H1 (cell line): Measurements from ENCODE around the gene DCXR. TPM values are rescaled to one million over a fixed set of nuclear protein-coding genes. Genes with fewer than 3 reads are reported as not detected.

Experiments
- CTCF ChIA-PET: fragments of 300-600 bp; sonication (Branson Sonifier 250); formaldehyde crosslinking; loops from one replicate; lab custom pipeline; 2021; ENCODE audit not compliant: partially characterized antibody; lab: Charles Lee
- POLR2A ChIA-PET: fragments of 300-600 bp; sonication (Branson Sonifier 250); formaldehyde crosslinking; loops from one replicate; lab custom pipeline; 2021; ENCODE audit warnings: inconsistent platforms; ENCODE audit not compliant: partially characterized antibody; lab: Charles Lee
- DNase-seq, 2 experiments: peaks; one replicate each; pipeline versions ENCODE4 v3.0.0 to v3.0.0-alpha.2; 2010 to 2022; ENCODE audit warnings: low spot score in 2 of 2, low read depth in 1 of 2, mixed read lengths in 1 of 2
- FAIRE-seq: peaks from 2 replicates; lab custom pipeline; 2011; peaks lifted over from hg19 to GRCh38; lab: Jason Lieb, UNC
- H2AFZ ChIP-seq: 2 replicates; pipeline ENCODE4 v1.8.1; 2012; ENCODE audit warnings: low read length, inconsistent platforms
- H2AK5ac ChIP-seq: 2 replicates; pipeline ENCODE4 v1.6.1; 2013; ENCODE audit warnings: low read depth, low read length
- H2BK120ac ChIP-seq: replicated peaks from 2 replicates; pipeline ENCODE3; 2013; ENCODE audit warnings: low read depth, low read length, inconsistent platforms
- H2BK12ac ChIP-seq: 2 replicates; pipeline ENCODE4 v1.6.1; 2013; ENCODE audit warnings: low read depth, low read length
- H2BK15ac ChIP-seq: 2 replicates; pipeline ENCODE4 v1.6.1; 2013; ENCODE audit warnings: low read length
- H2BK20ac ChIP-seq: 2 replicates; pipeline ENCODE4 v1.6.1; 2013; ENCODE audit warnings: low read length
- H2BK5ac ChIP-seq: 2 replicates; pipeline ENCODE4 v1.6.1; 2013; ENCODE audit warnings: low read depth, low read length
- H3K14ac ChIP-seq: 2 replicates; pipeline ENCODE4 v1.6.1; 2013; ENCODE audit warnings: inconsistent platforms; ENCODE audit not compliant: insufficient read length
- H3K18ac ChIP-seq: 2 replicates; pipeline ENCODE4 v1.6.1; 2013; ENCODE audit warnings: low read length; ENCODE audit errors: extremely low read depth
- H3K23ac ChIP-seq: 2 replicates; pipeline ENCODE4 v1.6.1; 2013; ENCODE audit warnings: inconsistent platforms; ENCODE audit not compliant: insufficient read length
- H3K23me2 ChIP-seq: 2 replicates; pipeline ENCODE4 v1.6.1; 2013; ENCODE audit warnings: low read depth, low read length
- H3K27ac ChIP-seq: 2 replicates; pipeline ENCODE4 v1.6.1; 2011; ENCODE audit warnings: low read depth, low read length, inconsistent platforms
- H3K27me3 ChIP-seq, 4 experiments: replicated peaks in 1 of 4; 1 replicate in 1 of 4; 2 replicates in 3 of 4; pipeline versions ENCODE4 v1.6.1 to v1.8.1; 2011 to 2013; ENCODE audit warnings: low read length in 3 of 4, mild to moderate bottlenecking in 3 of 4, inconsistent platforms in 2 of 4, mixed read lengths in 2 of 4, moderate library complexity in 1 of 4; ENCODE audit not compliant: control insufficient read depth in 3 of 4, insufficient read depth in 3 of 4; ENCODE audit errors: extremely low read depth in 1 of 4
- H3K36me3 ChIP-seq, 4 experiments: 2 replicates each; pipeline versions ENCODE4 v1.6.1 to v1.8.1; 2011 to 2013; ENCODE audit warnings: mild to moderate bottlenecking in 4 of 4, low read length in 3 of 4, moderate library complexity in 2 of 4, control low read depth in 1 of 4, inconsistent platforms in 1 of 4; ENCODE audit not compliant: insufficient read depth in 4 of 4, control insufficient read depth in 2 of 4
- H3K4ac ChIP-seq: replicated peaks from 2 replicates; pipeline ENCODE3; 2013; ENCODE audit warnings: low read length, low read depth, mixed read lengths, inconsistent platforms; ENCODE audit not compliant: insufficient read length
- H3K4me1 ChIP-seq, 4 experiments: replicated peaks in 1 of 4; 1 replicate in 1 of 4; 2 replicates in 3 of 4; pipeline versions ENCODE4 v1.6.1 to v1.8.1; 2011 to 2013; ENCODE audit warnings: low read length in 3 of 4, inconsistent platforms in 2 of 4, mixed read lengths in 1 of 4; ENCODE audit not compliant: insufficient read depth in 4 of 4, control insufficient read depth in 3 of 4
- H3K4me2 ChIP-seq, 2 experiments: 2 replicates each; pipeline versions ENCODE4 v1.6.1 to v1.8.1; 2011 to 2013; ENCODE audit warnings: low read depth in 2 of 2, low read length in 2 of 2, control low read depth in 1 of 2, inconsistent platforms in 1 of 2, mild to moderate bottlenecking in 1 of 2; ENCODE audit not compliant: insufficient read depth in 1 of 2
- H3K4me3 ChIP-seq, 4 experiments: fragments of 200-600, 300-600 bp in 1 of 4; sonication (generic), shearing (Covaris generic), sonication (Bioruptor Twin) in 1 of 4; 2 replicates each; pipeline versions ENCODE4 v1.5.1 to v1.8.1; 2011 to 2016; ENCODE audit warnings: low read length in 4 of 4, low read depth in 3 of 4, control low read depth in 2 of 4, inconsistent platforms in 2 of 4, mild to moderate bottlenecking in 2 of 4, mixed read lengths in 1 of 4, moderate library complexity in 1 of 4; ENCODE audit not compliant: insufficient read depth in 2 of 4; ENCODE audit errors: extremely low read depth in 1 of 4
- H3K56ac ChIP-seq: replicated peaks from 2 replicates; pipeline ENCODE3; 2013; ENCODE audit warnings: low read depth, mild to moderate bottlenecking, mixed read lengths, low read length, inconsistent platforms; ENCODE audit not compliant: insufficient read length
- H3K79me1 ChIP-seq: 2 replicates; pipeline ENCODE4 v1.6.1; 2013; ENCODE audit warnings: low read depth, low read length, control low read depth
- H3K79me2 ChIP-seq, 2 experiments: 2 replicates each; pipeline versions ENCODE4 v1.6.1 to v1.8.1; 2012 to 2013; ENCODE audit warnings: low read length in 2 of 2, mild to moderate bottlenecking in 2 of 2, inconsistent platforms in 1 of 2; ENCODE audit not compliant: insufficient read depth in 2 of 2, control insufficient read depth in 1 of 2
- H3K9ac ChIP-seq, 4 experiments: replicated peaks in 1 of 4; 1 replicate in 1 of 4; 2 replicates in 3 of 4; pipeline versions ENCODE4 v1.6.1 to v1.8.1; 2011 to 2013; ENCODE audit warnings: low read depth in 3 of 4, low read length in 3 of 4, control low read depth in 2 of 4, mild to moderate bottlenecking in 2 of 4, moderate library complexity in 2 of 4, inconsistent platforms in 1 of 4; ENCODE audit errors: extremely low read depth in 1 of 4
- H3K9me3 ChIP-seq, 2 experiments: 2 replicates each; pipeline versions ENCODE4 v1.6.1 to v1.8.1; 2012 to 2013; ENCODE audit warnings: mild to moderate bottlenecking in 2 of 2, moderate library complexity in 2 of 2, control low read depth in 1 of 2, inconsistent platforms in 1 of 2, low read depth in 1 of 2, low read length in 1 of 2, mixed read lengths in 1 of 2; ENCODE audit not compliant: insufficient read depth in 2 of 2
- H4K20me1 ChIP-seq, 2 experiments: replicated peaks in 1 of 2; 2 replicates each; pipeline versions ENCODE3 to v1.8.1; 2011 to 2013; ENCODE audit warnings: inconsistent platforms in 2 of 2, low read length in 2 of 2, mild to moderate bottlenecking in 1 of 2; ENCODE audit not compliant: insufficient read depth in 2 of 2, control insufficient read depth in 1 of 2
- H4K5ac ChIP-seq: 2 replicates; pipeline ENCODE4 v1.6.1; 2013; ENCODE audit warnings: low read length, low read depth, mixed read lengths, inconsistent platforms; ENCODE audit not compliant: insufficient read length
- H4K8ac ChIP-seq: 2 replicates; pipeline ENCODE4 v1.8.0; 2013; ENCODE audit warnings: mild to moderate bottlenecking, moderate library complexity, low read length, inconsistent platforms; ENCODE audit not compliant: insufficient read depth; ENCODE audit errors: extremely low read depth
- H4K91ac ChIP-seq: replicated peaks from 2 replicates; pipeline ENCODE3; 2013; ENCODE audit warnings: low read length, mixed read lengths, inconsistent platforms; ENCODE audit not compliant: insufficient read length
- BRCA1 ChIP-seq: IDR thresholded peaks from 2 replicates; pipeline ENCODE4 v1.6.1; 2012; ENCODE audit warnings: low read depth, low read length, improper control_type of control experiment
- GABPA ChIP-seq: IDR thresholded peaks from 2 replicates; pipeline ENCODE4 v1.6.1; 2011; ENCODE audit warnings: mild to moderate bottlenecking, low read length, moderate library complexity, borderline replicate concordance; ENCODE audit not compliant: insufficient read depth
- HDAC6 ChIP-seq: IDR thresholded peaks from one replicate; pipeline ENCODE4 v1.7.1; 2012; ENCODE audit warnings: low read depth, mild to moderate bottlenecking, inconsistent platforms, low read length, moderate library complexity
- KDM1A ChIP-seq: fragments of 200-600, 300-600 bp; sonication (generic); IDR thresholded peaks from 2 replicates; pipeline ENCODE4 v1.7.1; 2016; ENCODE audit warnings: mild to moderate bottlenecking, low read length, borderline replicate concordance
- NANOG ChIP-seq: IDR thresholded peaks from 2 replicates; pipeline ENCODE4 v1.6.1; 2011; ENCODE audit warnings: low read length, low read depth, mild to moderate bottlenecking, inconsistent platforms; ENCODE audit not compliant: insufficient read depth, poor library complexity, severe bottlenecking
- SIN3A ChIP-seq, 2 experiments: IDR thresholded peaks in 1 of 2; conservative IDR thresholded peaks in 1 of 2; 2 replicates each; pipeline ENCODE4 v1.6.1; 2011 to 2012; ENCODE audit warnings: low read length in 2 of 2, improper control_type of control experiment in 1 of 2, low read depth in 1 of 2, mild to moderate bottlenecking in 1 of 2
- SRF ChIP-seq: IDR thresholded peaks from 2 replicates; pipeline ENCODE4 v1.6.1; 2011; ENCODE audit warnings: mild to moderate bottlenecking, low read depth, low read length, moderate library complexity
- SUZ12 ChIP-seq: fragments of 200-600 bp; sonication (generic); IDR thresholded peaks from 2 replicates; pipeline ENCODE4 v1.6.1; 2012; ENCODE audit warnings: mild to moderate bottlenecking, inconsistent platforms, low read length, moderate library complexity, mixed read lengths
- YY1 ChIP-seq: IDR thresholded peaks from 2 replicates; pipeline ENCODE4 v1.6.1; 2011; ENCODE audit warnings: low read depth, mild to moderate bottlenecking, low read length
- ZNF274 ChIP-seq: IDR thresholded peaks from 2 replicates; pipeline ENCODE4 v1.7.0; 2012; ENCODE audit warnings: low read length, borderline replicate concordance; ENCODE audit errors: extremely low read depth
- WGBS, 2 experiments: shearing (Covaris generic) in 1 of 2; methylation state at CpG; one replicate each; pipeline versions ENCODE4 v1.1.6 to v1.1.7; 2013 to 2015; ENCODE audit warnings: low lambda C conversion rate in 2 of 2, mixed read lengths in 2 of 2, inconsistent platforms in 1 of 2, low coverage in 1 of 2, missing lambda C conversion rate in 1 of 2; ENCODE audit not compliant: insufficient replicate concordance in 2 of 2, insufficient coverage in 1 of 2, insufficient read length in 1 of 2; ENCODE audit errors: extremely low coverage in 1 of 2, missing lambda C conversion rate in 1 of 2; 5-methylcytosine and 5-hydroxymethylcytosine counted together
- polyA plus RNA-seq, 7 experiments: library from polyadenylated mRNA; depleted of rRNA in 3 of 7; stranded (reverse) in 5 of 7; unstranded in 2 of 7; fragments of >200 nt in 5 of 7; fragments of 200-250 nt in 2 of 7; gene quantifications; 1 replicate in 5 of 7; 2 replicates in 1 of 7; 4 replicates in 1 of 7; pipeline versions ENCODE4 v1.2.1 to v1.2.3, GENCODE V29; 2011 to 2013; ENCODE audit warnings: missing spikeins in 2 of 7, mixed read lengths in 2 of 7
- total RNA-seq: library from RNA; stranded (reverse); fragmentation: NEBNext Ultra II Directional; extraction: Animal tissue kit (Norgen Biotek cat#: 25700); gene quantifications from 2 replicates; pipeline ENCODE4 v1.2.1, GENCODE V29; 2021

Gene DCXR
- total and polyA plus RNA-seq, 2 of the 8 experiments (the other 6 are each of a cell fraction or from before 2014, with no cell fraction given): 96.3 to 212 TPM

GRCh38 chr17:82081546-82081945 is 44.0 kb upstream of the DCXR start:
- H2AK5ac ChIP-seq: no peak overlapping the region
- no peak overlapping the region for H2BK120ac ChIP-seq
- POLR2A ChIA-PET: interaction anchor here (0.6 to 12.5 kb wide), 8 partner anchors 7 to 34 kb away, joined by 3 to 105 read pairs (median 7); partner anchors contain the start of genes DUS1L and FASN
- no peak overlapping the region for H3K4me2 ChIP-seq
- CTCF ChIA-PET: interaction anchor here (1.1 to 2.9 kb wide), 3 partner anchors 15 to 73 kb away, joined by 5 to 13 read pairs (median 8); no protein-coding TSS in a partner anchor
- DNase-seq: no peak
- no peak overlapping the region for H3K9ac ChIP-seq
- no peak overlapping the region for H3K56ac ChIP-seq
- no peaks in the 10 kb centered on the region for H3K23me2 ChIP-seq
- H4K20me1 ChIP-seq: peaks cover 30 to 60% of the 10 kb centered on the region in 2 experiments
- H2AFZ ChIP-seq: no peak overlapping the region
- no peak overlapping the region for H4K5ac ChIP-seq
- FAIRE-seq: no peak
- WGBS, 2 experiments: 94% methylated on average over 14 of the region's 20 CpGs; no CpG with 5 or more reads in 1 of the 2 experiments
- H3K23ac ChIP-seq: no peak overlapping the region
- no peak overlapping the region for H2BK20ac ChIP-seq
- no peak overlapping the region for H2BK12ac ChIP-seq
- H2BK5ac ChIP-seq: no peak overlapping the region
- H3K18ac ChIP-seq: no peak overlapping the region
- H3K9me3 ChIP-seq: no peaks in the 10 kb centered on the region
- H3K79me2 ChIP-seq: no peaks in the 10 kb centered on the region
- no peak overlapping the region for H3K4ac ChIP-seq
- H3K36me3 ChIP-seq: peaks cover 57 to 88% (median 72%) of the 10 kb centered on the region in 4 experiments
- H2BK15ac ChIP-seq: no peak overlapping the region
- peaks cover 7% of the 10 kb centered on the region for H3K79me1 ChIP-seq
- no peaks in the 10 kb centered on the region for H3K4me1 ChIP-seq
- no peak overlapping the region for H4K91ac ChIP-seq
- H3K27me3 ChIP-seq: no peaks in the 10 kb centered on the region
- H3K4me3 ChIP-seq: no peak overlapping the region
- no peak overlapping the region for H3K27ac ChIP-seq
- H3K14ac ChIP-seq: no peak overlapping the region
- H4K8ac ChIP-seq: no peak overlapping the region
- TF ChIP-seq ZNF274: no peak
- TF ChIP-seq HDAC6: no peak
- TF ChIP-seq GABPA: no peak
- no peak for TF ChIP-seq SIN3A (conservative IDR thresholded peaks at IDR 0.05 in 1 of 2, IDR thresholded peaks at IDR 0.05 in 1 of 2; ENCODE audit: low read depth in 1 of 2, low read length in 2 of 2)
- TF ChIP-seq NANOG: no peak
- no peak for TF ChIP-seq SUZ12
- TF ChIP-seq KDM1A: no peak
- no peak for TF ChIP-seq SRF
- TF ChIP-seq YY1: no peak
- no peak for TF ChIP-seq BRCA1
